ENCODE results near the gene SPATA18.

SPATA18 gene

DNA sequence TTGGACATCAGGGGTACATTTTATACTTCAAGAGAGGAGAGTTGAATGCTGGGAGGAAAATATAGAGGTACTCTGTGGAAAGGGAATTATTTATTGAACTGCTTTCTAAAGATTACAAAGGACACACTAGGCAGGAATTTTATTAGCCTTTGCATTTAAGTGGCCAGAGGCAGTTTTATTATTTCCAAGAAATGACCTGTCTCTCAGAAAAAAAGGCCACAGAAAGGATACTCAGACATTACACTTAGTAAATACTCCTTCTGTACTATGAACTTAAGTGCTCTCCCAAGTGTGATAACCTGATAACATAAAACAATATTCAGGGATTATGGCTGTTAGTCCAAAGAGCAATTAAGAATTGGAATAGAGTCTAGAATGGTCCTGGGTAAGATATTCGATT lies 38.5 kb upstream of the SPATA18 start:
- no peak overlapping the region for H3K4me3 ChIP-seq (ENCODE audit: control insufficient read depth, low read depth, low read length)
- DNase-seq (ENCODE audit: low read depth): no peak
- no peak for TF ChIP-seq CTCF (conservative IDR thresholded peaks at IDR 0.05; ENCODE audit: control insufficient read depth, insufficient read depth, low read depth, low read length)

DNA sequence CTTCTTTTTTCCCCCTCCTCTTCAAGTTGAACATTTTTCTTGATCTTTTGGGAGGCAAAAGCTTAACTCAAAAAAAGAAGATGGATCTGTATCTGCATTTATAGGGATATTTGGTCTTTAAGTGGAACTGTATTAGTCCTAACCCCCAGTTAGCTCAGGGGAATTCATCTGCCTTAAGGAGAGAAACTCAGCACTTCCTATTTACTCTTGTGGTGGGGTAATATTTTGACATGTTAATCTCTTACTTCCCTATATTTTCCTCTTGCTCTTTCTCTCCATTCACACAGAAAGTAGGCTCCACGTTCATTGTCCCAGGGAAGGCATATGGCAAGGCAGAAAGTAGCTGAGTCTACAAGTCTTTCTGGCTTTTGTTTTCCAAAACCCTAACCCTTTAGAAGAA lies 36.2 kb upstream of the SPATA18 start:
- H3K4me3 ChIP-seq (ENCODE audit: control insufficient read depth, low read depth, low read length): no peak overlapping the region
- TF ChIP-seq CTCF (conservative IDR thresholded peaks at IDR 0.05; ENCODE audit: control insufficient read depth, insufficient read depth, low read depth, low read length): no peak
- no peak for DNase-seq (ENCODE audit: low read depth)

- no peak overlapping the region for H3K4me3 ChIP-seq (ENCODE audit: control insufficient read depth, low read depth, low read length)
- no peak for DNase-seq (ENCODE audit: low read depth)
- TF ChIP-seq CTCF (conservative IDR thresholded peaks at IDR 0.05; ENCODE audit: control insufficient read depth, insufficient read depth, low read depth, low read length): no peak
Observed at GRCh38 chr4:52015366-52015765, 35.7 kb upstream of the SPATA18 start.

DNA sequence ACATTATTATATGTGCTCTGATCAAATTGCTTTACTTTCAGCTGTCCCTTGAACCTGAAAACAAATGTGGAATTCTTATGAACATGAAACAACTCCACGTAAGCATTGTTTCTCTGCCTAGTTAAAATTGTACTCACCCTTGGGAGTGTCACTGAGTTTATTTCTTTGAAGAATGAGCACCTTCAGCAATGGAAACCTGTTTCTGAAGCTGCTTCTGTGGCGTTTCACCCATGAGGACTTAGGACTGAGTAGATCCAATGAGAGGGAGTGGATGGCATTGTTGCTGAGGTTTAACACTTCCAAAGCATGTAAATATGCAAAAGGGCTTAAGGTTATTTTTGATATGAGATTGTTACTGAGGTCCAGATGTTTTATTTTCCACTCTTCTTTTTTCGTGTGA lies 34.1 kb upstream of the SPATA18 start:
- no peak for TF ChIP-seq CTCF (conservative IDR thresholded peaks at IDR 0.05; ENCODE audit: control insufficient read depth, insufficient read depth, low read depth, low read length)
- no peak for DNase-seq (ENCODE audit: low read depth)
- no peak overlapping the region for H3K4me3 ChIP-seq (ENCODE audit: control insufficient read depth, low read depth, low read length)

DNA sequence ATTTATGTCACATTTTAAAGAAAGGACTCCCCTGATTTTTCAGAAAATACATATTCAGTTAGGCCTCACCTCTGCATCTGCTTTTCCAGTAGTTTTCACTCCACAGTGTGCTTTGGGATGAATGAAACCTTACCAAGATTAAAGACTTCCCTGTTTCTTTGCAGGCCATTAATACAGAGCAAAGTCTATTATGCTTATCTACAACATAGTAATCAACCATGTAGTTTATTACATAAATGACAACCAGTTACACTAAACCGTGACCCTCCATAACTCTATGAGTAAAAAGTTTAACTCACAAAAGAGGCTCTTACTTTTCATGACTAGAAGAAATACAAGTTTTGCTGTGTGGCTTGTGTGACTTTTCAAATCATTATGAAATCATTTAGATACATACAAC lies 33.3 kb upstream of the SPATA18 start:
- DNase-seq (ENCODE audit: low read depth): no peak
- H3K4me3 ChIP-seq (ENCODE audit: control insufficient read depth, low read depth, low read length): no peak overlapping the region
- TF ChIP-seq CTCF (conservative IDR thresholded peaks at IDR 0.05; ENCODE audit: control insufficient read depth, insufficient read depth, low read depth, low read length): no peak

GRCh38 chr4:52019936-52020657 lies 31.0 kb upstream of the SPATA18 start, which contains the start of gene LRRC66:
Gene LRRC66 (minus strand): TSS chr4:52020363. CDS start chr4:52017613, 2,750 bp downstream.
- TF ChIP-seq CTCF (conservative IDR thresholded peaks at IDR 0.05; ENCODE audit: control insufficient read depth, insufficient read depth, low read depth, low read length): no peak
- no peak within 1 kb of the TSS for H3K4me3 ChIP-seq (ENCODE audit: control insufficient read depth, low read depth, low read length)
- no peak for DNase-seq (ENCODE audit: low read depth)
